Mesenchymal stem cell (in vitro differentiated cells and primary cell): ENCODE data around the gene RAI2.

Experiments
- DNase-seq: peaks from one replicate; pipeline ENCODE4 v3.0.0-alpha.2; 2013
- H2AFZ ChIP-seq: one replicate; pipeline ENCODE4 v1.6.1; 2013; ENCODE audit warnings: low read depth, mild to moderate bottlenecking, control low read depth, inconsistent platforms, low read length, moderate library complexity
- H2AK5ac ChIP-seq: 2 replicates; pipeline ENCODE4 v1.6.1; 2013; ENCODE audit warnings: low read length, moderate library complexity, mild to moderate bottlenecking, inconsistent platforms; ENCODE audit not compliant: severe bottlenecking
- H2BK120ac ChIP-seq: one replicate; pipeline ENCODE4 v1.6.1; 2013; ENCODE audit warnings: low read depth, mild to moderate bottlenecking, inconsistent platforms, low read length, moderate library complexity
- H2BK12ac ChIP-seq, 2 experiments: one replicate each; pipeline ENCODE4 v1.6.1; 2013; ENCODE audit warnings: inconsistent platforms in 2 of 2, low read length in 2 of 2, mild to moderate bottlenecking in 2 of 2, moderate library complexity in 2 of 2, control low read depth in 1 of 2
- H2BK15ac ChIP-seq: one replicate; pipeline ENCODE4 v1.6.1; 2013; ENCODE audit warnings: mild to moderate bottlenecking, low read depth, inconsistent platforms; ENCODE audit not compliant: poor library complexity, severe bottlenecking
- H2BK5ac ChIP-seq: 2 replicates; pipeline ENCODE4 v1.6.1; 2013; ENCODE audit warnings: low read depth, mild to moderate bottlenecking, low read length, control low read depth, inconsistent platforms; ENCODE audit not compliant: poor library complexity, severe bottlenecking
- H3K14ac ChIP-seq, 2 experiments: one replicate each; pipeline ENCODE4 v1.6.1; 2013; ENCODE audit warnings: inconsistent platforms in 2 of 2, low read length in 2 of 2, control low read depth in 1 of 2, mild to moderate bottlenecking in 1 of 2, moderate library complexity in 1 of 2
- H3K18ac ChIP-seq, 2 experiments: one replicate each; pipeline ENCODE4 v1.6.1; 2013; ENCODE audit warnings: inconsistent platforms in 2 of 2, low read length in 2 of 2, control low read depth in 1 of 2, low read depth in 1 of 2, mild to moderate bottlenecking in 1 of 2
- H3K23ac ChIP-seq, 2 experiments: one replicate each; pipeline ENCODE4 v1.6.1; 2013; ENCODE audit warnings: inconsistent platforms in 2 of 2, low read length in 2 of 2, mild to moderate bottlenecking in 2 of 2, moderate library complexity in 2 of 2, control low read depth in 1 of 2
- H3K27ac ChIP-seq: 2 replicates; pipeline ENCODE4 v1.5.1; 2013; ENCODE audit warnings: mild to moderate bottlenecking, moderate library complexity, low read length, control low read depth, inconsistent platforms; ENCODE audit not compliant: poor library complexity, severe bottlenecking
- H3K27me3 ChIP-seq, 2 experiments: 2 replicates each; pipeline versions ENCODE4 v1.6.1 to v1.7.0; 2013; ENCODE audit warnings: low read length in 2 of 2, mild to moderate bottlenecking in 2 of 2, moderate library complexity in 2 of 2, control low read depth in 1 of 2, inconsistent platforms in 1 of 2; ENCODE audit not compliant: control insufficient read depth in 1 of 2, insufficient read depth in 1 of 2
- H3K36me3 ChIP-seq, 2 experiments: 2 replicates each; pipeline versions ENCODE4 v1.6.1 to v1.7.0; 2013; ENCODE audit warnings: low read length in 2 of 2, control low read depth in 1 of 2, inconsistent platforms in 1 of 2, low read depth in 1 of 2, mild to moderate bottlenecking in 1 of 2; ENCODE audit not compliant: insufficient read depth in 2 of 2, control insufficient read depth in 1 of 2
- H3K4ac ChIP-seq, 2 experiments: one replicate each; pipeline ENCODE4 v1.6.1; 2013; ENCODE audit warnings: inconsistent platforms in 2 of 2, low read length in 2 of 2, mild to moderate bottlenecking in 2 of 2, moderate library complexity in 2 of 2, control low read depth in 1 of 2, low read depth in 1 of 2
- H3K4me1 ChIP-seq: 2 replicates; pipeline ENCODE4 v1.6.1; 2013; ENCODE audit warnings: low read depth, low read length, control low read depth; ENCODE audit not compliant: control insufficient read depth, insufficient read depth
- H3K4me2 ChIP-seq: 2 replicates; pipeline ENCODE4 v1.6.1; 2013; ENCODE audit warnings: low read length, mild to moderate bottlenecking, inconsistent platforms; ENCODE audit not compliant: poor library complexity, severe bottlenecking
- H3K4me3 ChIP-seq, 2 experiments: 2 replicates each; pipeline versions ENCODE4 v1.5.1 to v1.7.0; 2013; ENCODE audit warnings: low read length in 2 of 2, mild to moderate bottlenecking in 2 of 2, control low read depth in 1 of 2, low read depth in 1 of 2; ENCODE audit not compliant: insufficient read depth in 1 of 2
- H3K79me1 ChIP-seq: replicated peaks from 2 replicates; pipeline ENCODE4 v1.6.1; 2013; ENCODE audit warnings: mild to moderate bottlenecking, control low read depth, low read length, inconsistent platforms; ENCODE audit not compliant: poor library complexity, severe bottlenecking
- H3K9ac ChIP-seq: 2 replicates; pipeline ENCODE4 v1.7.0; 2013; ENCODE audit warnings: mild to moderate bottlenecking, low read length, moderate library complexity
- H3K9me3 ChIP-seq: 2 replicates; pipeline ENCODE4 v1.7.0; 2013; ENCODE audit warnings: mild to moderate bottlenecking, low read length; ENCODE audit not compliant: control insufficient read depth
- H4K8ac ChIP-seq: one replicate; pipeline ENCODE4 v1.6.1; 2013; ENCODE audit warnings: inconsistent platforms, mild to moderate bottlenecking, low read length, moderate library complexity
- H4K91ac ChIP-seq: one replicate; pipeline ENCODE4 v1.6.1; 2013; ENCODE audit warnings: mild to moderate bottlenecking, low read length, inconsistent platforms
- whole genome bisulfite sequencing: methylation state at CpG from one replicate; pipeline ENCODE4 v1.1.7; 2013; ENCODE audit warnings: mixed read lengths; 5-methylcytosine and 5-hydroxymethylcytosine counted together

The RAI2 gene

DNA sequence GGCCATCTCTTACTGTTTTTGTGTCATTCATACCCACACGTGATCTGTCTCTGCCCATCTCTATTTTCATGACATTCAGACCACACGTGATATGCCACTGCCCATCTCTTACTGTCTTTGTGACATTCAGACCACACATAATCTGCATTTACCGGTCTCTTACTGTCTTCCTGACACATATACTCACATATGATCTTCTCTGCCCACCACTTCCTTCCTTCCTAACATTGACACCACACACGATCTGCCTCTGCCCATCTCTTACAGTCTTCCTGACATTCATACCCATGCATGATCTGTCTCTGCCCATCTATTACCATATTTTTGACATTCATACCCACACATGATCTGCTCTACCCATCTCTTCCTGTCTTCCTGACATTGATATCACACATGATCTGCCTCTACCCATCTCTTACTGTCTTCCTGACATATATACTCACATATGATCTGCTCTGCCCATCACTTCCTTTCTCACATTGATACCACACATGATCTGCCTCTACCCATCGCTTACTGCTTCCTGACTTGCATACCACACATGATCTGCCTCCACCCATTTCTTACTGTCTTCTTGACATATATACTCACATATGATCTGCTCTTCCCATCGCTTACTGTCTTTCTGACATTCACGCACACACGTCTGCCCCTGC lies 87.7 kb downstream of the RAI2 start:
- Histone ChIP-seq H3K4ac (no peak overlapping the region), H3K9ac (no peak overlapping the region), H3K27ac (no peak overlapping the region), H4K8ac (no peak overlapping the region), H3K4me3 (no peak overlapping the region), H3K27me3 (peaks cover 25 to 63% of the 10 kb centered on the region in 2 experiments), H2BK15ac (no peak overlapping the region), H2BK12ac (no peak overlapping the region), H2AK5ac (no peak overlapping the region), H3K14ac (no peak overlapping the region), H3K79me1 (no peaks in the 10 kb centered on the region), H3K9me3 (peaks cover 3% of the 10 kb centered on the region), H3K4me2 (no peak overlapping the region), H3K23ac (no peak overlapping the region), H3K36me3 (no peaks in the 10 kb centered on the region), H2AFZ (no peak overlapping the region), H3K4me1 (no peaks in the 10 kb centered on the region), H4K91ac (no peak overlapping the region), H2BK5ac (no peak overlapping the region), H2BK120ac (no peak overlapping the region), H3K18ac (no peak overlapping the region)
- 86% methylated on average over 8 of the region's 8 CpGs for WGBS
- DNase-seq = no peak

DNA sequence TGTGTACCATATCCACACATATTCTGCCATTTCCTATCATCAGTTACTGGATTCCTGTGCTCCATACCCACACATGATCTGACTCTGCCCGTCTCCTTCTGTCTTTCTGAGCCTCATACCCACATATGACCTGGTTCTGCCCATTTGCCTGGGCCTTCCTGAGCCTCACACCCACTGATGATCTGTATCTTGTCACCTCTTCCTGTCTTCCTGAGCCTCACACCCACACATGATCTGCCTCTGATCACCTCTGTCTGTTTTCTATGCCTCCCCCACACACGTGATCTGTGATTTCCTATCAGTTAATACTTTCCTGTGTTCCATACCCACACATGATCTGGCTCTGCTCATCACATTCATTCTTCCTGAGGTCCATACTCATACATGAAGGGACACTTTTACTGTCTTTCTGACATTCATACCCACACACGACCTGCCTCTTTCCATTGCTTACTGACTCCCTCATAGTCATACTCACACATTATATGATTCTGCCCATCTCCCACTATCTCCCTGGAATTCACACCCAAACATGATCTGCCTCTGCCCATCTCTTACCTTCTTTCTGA lies 91.3 kb downstream of the RAI2 start:
- WGBS = 59% methylated on average over 3 of the region's 3 CpGs
- H2BK5ac ChIP-seq = no peak overlapping the region
- peaks cover 29 to 65% of the 10 kb centered on the region in 2 experiments for H3K27me3 ChIP-seq
- H3K9ac ChIP-seq = no peak overlapping the region
- H2AK5ac ChIP-seq = no peak overlapping the region
- no peak overlapping the region for H2BK12ac ChIP-seq
- DNase-seq = no peak
- H3K27ac ChIP-seq = no peak overlapping the region
- no peaks in the 10 kb centered on the region for H3K36me3 ChIP-seq
- no peak overlapping the region for H2BK15ac ChIP-seq
- no peak overlapping the region for H4K91ac ChIP-seq
- no peak overlapping the region for H3K14ac ChIP-seq
- H3K4me3 ChIP-seq = no peak overlapping the region
- H3K18ac ChIP-seq = no peak overlapping the region
- peaks cover 3% of the 10 kb centered on the region for H3K9me3 ChIP-seq
- H3K4ac ChIP-seq = no peak overlapping the region
- H4K8ac ChIP-seq = no peak overlapping the region
- no peak overlapping the region for H3K23ac ChIP-seq
- H3K4me2 ChIP-seq = no peak overlapping the region
- H2AFZ ChIP-seq = no peak overlapping the region
- no peak overlapping the region for H2BK120ac ChIP-seq
- H3K4me1 ChIP-seq = no peaks in the 10 kb centered on the region
- no peaks in the 10 kb centered on the region for H3K79me1 ChIP-seq

DNA sequence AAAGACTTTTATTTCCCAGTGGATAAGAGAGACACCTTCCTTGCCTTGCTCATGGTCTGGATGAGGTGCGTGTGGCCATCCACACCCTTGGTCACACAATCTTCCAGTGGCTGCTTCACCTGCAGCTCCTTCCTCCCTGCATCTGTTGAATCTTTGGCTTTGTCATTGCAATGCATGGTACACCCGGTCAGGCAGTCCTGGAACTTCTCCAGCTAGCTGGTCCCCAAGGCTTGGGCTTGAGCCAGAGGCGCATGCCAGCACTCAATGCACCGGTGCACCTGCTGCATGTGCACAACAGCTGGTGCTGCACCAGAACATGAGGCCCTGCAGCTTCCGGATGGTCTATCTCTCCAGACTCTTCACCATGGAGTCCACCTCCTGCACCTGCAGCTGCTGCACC lies 92.1 kb downstream of the RAI2 start:
- no peak overlapping the region for H2BK5ac ChIP-seq
- H2AK5ac ChIP-seq = no peak overlapping the region
- H2BK120ac ChIP-seq = no peak overlapping the region
- no peak overlapping the region for H4K8ac ChIP-seq
- H3K4me2 ChIP-seq = no peak overlapping the region
- H3K36me3 ChIP-seq = no peaks in the 10 kb centered on the region
- H3K4me1 ChIP-seq = no peaks in the 10 kb centered on the region
- H3K9me3 ChIP-seq = no peaks in the 10 kb centered on the region
- no peak overlapping the region for H3K9ac ChIP-seq
- H3K27ac ChIP-seq = no peak overlapping the region
- no peak overlapping the region for H4K91ac ChIP-seq
- H3K18ac ChIP-seq = no peak overlapping the region
- H3K14ac ChIP-seq = no peak overlapping the region
- H2BK15ac ChIP-seq = no peak overlapping the region
- 89% methylated on average over 5 of the region's 5 CpGs for WGBS
- no peak overlapping the region for H2BK12ac ChIP-seq
- no peak for DNase-seq
- H3K23ac ChIP-seq = no peak overlapping the region
- no peak overlapping the region for H2AFZ ChIP-seq
- H3K4me3 ChIP-seq = no peak overlapping the region
- H3K27me3 ChIP-seq = peaks cover 29 to 61% of the 10 kb centered on the region in 2 experiments
- H3K4ac ChIP-seq = no peak overlapping the region
- no peaks in the 10 kb centered on the region for H3K79me1 ChIP-seq

DNA sequence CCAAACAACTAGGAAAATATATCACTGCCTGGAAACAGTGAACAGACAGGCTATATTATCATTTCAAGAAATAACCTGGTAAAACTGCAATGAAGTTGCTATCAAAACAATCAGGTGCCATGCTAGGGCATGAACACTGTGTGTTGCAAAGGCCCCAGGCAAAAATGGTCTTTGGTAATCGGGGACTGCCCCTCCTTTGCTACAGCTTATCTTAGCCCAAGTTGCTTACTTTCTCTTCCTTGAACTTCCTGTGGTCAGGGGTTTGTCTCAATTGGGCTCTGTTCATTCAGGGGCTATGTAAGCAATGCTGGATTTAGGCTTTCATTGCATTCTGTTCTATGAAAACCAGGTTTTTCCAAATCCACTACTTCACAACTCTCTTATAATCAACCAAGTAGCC lies 93.4 kb downstream of the RAI2 start:
- no peak overlapping the region for H3K4me2 ChIP-seq
- no peak overlapping the region for H3K23ac ChIP-seq
- H3K9ac ChIP-seq = no peak overlapping the region
- no peak overlapping the region for H3K4me3 ChIP-seq
- H3K79me1 ChIP-seq = no peaks in the 10 kb centered on the region
- H3K9me3 ChIP-seq = no peaks in the 10 kb centered on the region
- H3K27ac ChIP-seq = no peak overlapping the region
- no peak overlapping the region for H2BK120ac ChIP-seq
- no peak overlapping the region for H4K91ac ChIP-seq
- DNase-seq = no peak
- no peaks in the 10 kb centered on the region for H3K4me1 ChIP-seq
- no peak overlapping the region for H2AK5ac ChIP-seq
- no peak overlapping the region for H3K14ac ChIP-seq
- no peak overlapping the region for H4K8ac ChIP-seq
- H3K4ac ChIP-seq = no peak overlapping the region
- no peak overlapping the region for H2BK12ac ChIP-seq
- no peak overlapping the region for H3K18ac ChIP-seq
- no CpG with 5 or more reads among the region's 1 CpG for WGBS
- no peak overlapping the region for H2BK5ac ChIP-seq
- H2BK15ac ChIP-seq = no peak overlapping the region
- peaks cover 25 to 53% of the 10 kb centered on the region in 2 experiments for H3K27me3 ChIP-seq
- H2AFZ ChIP-seq = no peak overlapping the region
- no peaks in the 10 kb centered on the region for H3K36me3 ChIP-seq
